GM06990 (cell line): ENCODE measurements around the gene IL17RD.
A peak's percentile ranks its signal among the peaks of the same experiment; 100 is the strongest.

Source experiments
- DNase-seq: peaks from one replicate; pipeline ENCODE4 v3.0.0-alpha.2; 2011; ENCODE audit not compliant: insufficient read length; ENCODE audit errors: extremely low read depth
- H3K27me3 ChIP-seq: replicated peaks from 2 replicates; pipeline ENCODE4 v1.6.0; 2011; ENCODE audit warnings: low read length; ENCODE audit not compliant: control insufficient read depth, insufficient read depth
- H3K36me3 ChIP-seq: 2 replicates; pipeline ENCODE4 v1.5.1; 2011; ENCODE audit warnings: low read length; ENCODE audit not compliant: control insufficient read depth, insufficient read depth
- H3K4me3 ChIP-seq: replicated peaks from 2 replicates; pipeline ENCODE4 v1.5.1; 2011; ENCODE audit warnings: low read depth, mild to moderate bottlenecking, control low read depth, low read length
- TF ChIP-seq, protein P1 (sequence below): IDR thresholded peaks from 2 replicates; pipeline ENCODE4 v1.5.1; 2011; ENCODE audit warnings: low read length, control low read depth, mild to moderate bottlenecking, inconsistent platforms; ENCODE audit not compliant: insufficient read depth, poor library complexity, severe bottlenecking

The IL17RD gene

DNA sequence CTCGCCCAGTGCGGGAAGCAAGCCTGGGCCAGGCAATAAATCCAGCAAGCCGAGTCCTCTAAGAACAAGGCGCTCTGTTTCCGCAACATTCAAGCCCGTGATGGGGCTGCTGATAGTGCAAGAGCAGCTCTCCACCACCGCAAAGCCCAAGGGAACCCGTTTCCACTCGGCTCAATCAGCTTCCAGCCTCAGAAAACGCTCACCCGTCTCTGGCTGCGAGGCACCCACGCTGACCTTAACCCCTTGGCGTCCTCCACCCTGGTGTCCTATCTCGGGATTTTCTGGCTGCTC is 86.9 kb downstream of the IL17RD start:
- Histone ChIP-seq H3K27me3 (peaks cover 2% of the 10 kb centered on the region), H3K4me3 (peak overlapping the region; percentile 75), H3K36me3 (no peaks in the 10 kb centered on the region)
- DNase-seq: no peak
- TF ChIP-seq, protein P1, sequence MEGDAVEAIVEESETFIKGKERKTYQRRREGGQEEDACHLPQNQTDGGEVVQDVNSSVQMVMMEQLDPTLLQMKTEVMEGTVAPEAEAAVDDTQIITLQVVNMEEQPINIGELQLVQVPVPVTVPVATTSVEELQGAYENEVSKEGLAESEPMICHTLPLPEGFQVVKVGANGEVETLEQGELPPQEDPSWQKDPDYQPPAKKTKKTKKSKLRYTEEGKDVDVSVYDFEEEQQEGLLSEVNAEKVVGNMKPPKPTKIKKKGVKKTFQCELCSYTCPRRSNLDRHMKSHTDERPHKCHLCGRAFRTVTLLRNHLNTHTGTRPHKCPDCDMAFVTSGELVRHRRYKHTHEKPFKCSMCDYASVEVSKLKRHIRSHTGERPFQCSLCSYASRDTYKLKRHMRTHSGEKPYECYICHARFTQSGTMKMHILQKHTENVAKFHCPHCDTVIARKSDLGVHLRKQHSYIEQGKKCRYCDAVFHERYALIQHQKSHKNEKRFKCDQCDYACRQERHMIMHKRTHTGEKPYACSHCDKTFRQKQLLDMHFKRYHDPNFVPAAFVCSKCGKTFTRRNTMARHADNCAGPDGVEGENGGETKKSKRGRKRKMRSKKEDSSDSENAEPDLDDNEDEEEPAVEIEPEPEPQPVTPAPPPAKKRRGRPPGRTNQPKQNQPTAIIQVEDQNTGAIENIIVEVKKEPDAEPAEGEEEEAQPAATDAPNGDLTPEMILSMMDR: no peak

DNA sequence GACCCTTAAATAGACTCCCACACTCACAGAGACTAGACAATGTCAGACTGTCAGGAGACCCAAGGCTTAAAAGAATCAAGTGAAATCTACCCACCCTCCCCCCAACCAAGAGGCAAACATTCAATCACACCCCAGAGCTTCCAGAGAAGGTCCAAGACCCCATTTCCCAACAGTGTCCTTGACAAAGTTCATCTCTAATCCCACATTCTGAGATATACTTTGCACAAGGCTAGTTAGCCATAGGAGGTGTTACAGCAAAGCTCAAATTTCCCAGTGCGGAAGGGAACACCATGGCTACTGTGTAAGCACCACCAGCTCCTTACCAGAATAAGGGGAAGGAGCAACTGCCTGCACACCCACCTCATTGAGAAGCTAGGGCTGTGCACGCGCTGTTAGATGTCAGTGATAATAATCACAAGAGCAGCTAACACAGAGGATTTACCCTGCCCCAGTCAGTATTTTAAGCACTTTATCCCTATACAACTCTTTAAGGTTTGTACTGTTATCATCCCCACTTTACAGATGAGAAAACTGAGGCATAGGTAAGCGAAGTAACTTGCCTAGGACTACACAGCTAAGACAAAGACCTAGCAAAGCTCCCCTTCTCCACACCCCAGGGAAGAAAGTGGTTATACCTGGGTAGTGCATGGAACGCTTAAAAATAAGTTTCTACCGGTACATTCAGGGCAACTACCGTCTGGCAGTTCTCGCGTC is 87.4 kb downstream of the IL17RD start:
- Histone ChIP-seq H3K4me3 (peak overlapping the region; percentile 75), H3K36me3 (no peaks in the 10 kb centered on the region)

DNA sequence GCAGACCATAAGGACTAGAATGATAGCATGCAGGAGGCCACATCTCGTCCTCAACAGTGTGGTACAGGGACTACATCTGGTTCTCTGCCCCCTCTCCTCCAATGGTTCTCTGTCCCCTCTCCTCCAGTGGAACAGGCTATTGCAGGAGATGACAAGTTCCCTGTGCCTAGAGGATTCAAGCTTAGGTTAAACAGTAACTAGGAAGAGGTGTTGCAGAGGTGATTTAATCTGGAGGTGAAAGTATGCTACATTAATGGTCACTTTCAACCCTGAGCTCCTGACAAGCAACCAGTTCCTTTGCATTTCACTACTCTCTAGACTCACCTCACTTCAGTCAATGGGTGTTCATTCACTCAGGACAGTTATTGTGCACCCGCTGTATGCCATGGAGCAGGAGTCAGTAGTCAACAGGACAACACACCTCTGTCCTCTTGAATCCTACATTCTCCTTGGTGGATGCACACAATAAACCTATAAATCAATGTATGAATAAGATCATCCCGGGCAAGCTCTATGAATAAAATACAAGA is 88.7 kb downstream of the IL17RD start:
- Histone ChIP-seq H3K36me3 (no peaks in the 10 kb centered on the region), H3K4me3 (no peak overlapping the region), H3K27me3 (peaks cover 2% of the 10 kb centered on the region)
- no peak for DNase-seq
- TF ChIP-seq, protein P1: no peak

More for the DNA sequence above, 87.4 kb downstream of the IL17RD start:
- peaks cover 2% of the 10 kb centered on the region for H3K27me3 ChIP-seq
- TF ChIP-seq, protein P1: no peak
- no peak for DNase-seq

DNA sequence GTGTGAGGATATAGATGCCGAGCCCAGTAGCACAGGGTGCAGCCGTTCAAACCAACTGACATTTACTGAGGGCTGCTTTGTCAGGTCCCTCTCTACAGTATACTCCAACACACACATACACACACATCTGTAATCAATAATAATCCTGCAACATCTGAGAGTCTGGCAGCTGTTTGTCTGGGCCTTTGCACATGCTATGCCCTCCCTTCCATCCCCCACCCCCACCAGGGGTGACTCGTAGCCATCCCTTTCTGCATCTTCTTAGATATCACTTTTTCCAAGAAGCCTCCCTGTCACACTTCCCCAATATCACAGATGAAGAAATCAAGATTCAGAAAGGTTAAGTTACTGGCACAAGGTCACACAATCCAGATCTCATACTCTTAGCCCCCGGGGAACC is 91.0 kb downstream of the IL17RD start:
- Histone ChIP-seq H3K36me3 (no peaks in the 10 kb centered on the region), H3K27me3 (no peaks in the 10 kb centered on the region; the same call in 1 of the 2 replicates), H3K4me3 (no peak overlapping the region)
- no peak for DNase-seq
- TF ChIP-seq, protein P1: no peak

DNA sequence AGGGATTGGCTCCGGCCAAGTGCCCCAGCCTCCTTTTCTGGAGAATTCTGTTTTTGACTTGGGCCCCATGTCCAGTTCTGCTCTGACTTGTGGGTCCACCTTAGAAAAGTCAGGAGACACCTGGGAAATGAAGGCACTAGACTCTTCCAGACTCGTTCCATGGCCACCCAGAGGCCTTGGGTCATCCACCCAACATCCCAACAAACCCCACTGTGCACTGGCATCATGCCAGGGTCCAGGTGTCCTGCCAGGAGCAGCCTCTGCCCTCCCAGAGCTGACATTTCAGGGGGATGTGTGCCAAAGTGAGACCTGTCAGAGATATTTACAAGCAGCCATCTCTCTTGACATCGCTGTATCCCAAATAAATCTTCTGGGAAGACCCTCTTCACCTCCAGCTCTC is 91.5 kb downstream of the IL17RD start:
- no peaks in the 10 kb centered on the region; the same call in 1 of the 2 replicates for H3K27me3 ChIP-seq
- no peak for DNase-seq

More for the DNA sequence above, 91.5 kb downstream of the IL17RD start:
- Histone ChIP-seq H3K4me3 (no peak overlapping the region), H3K36me3 (no peaks in the 10 kb centered on the region)
- TF ChIP-seq, protein P1: no peak
